HG03066 (cell line): ENCODE data around the gene FAM81A.
"Not testable (repeated sequence)": the region's sequence is repeated elsewhere in the genome, so short reads cannot be mapped to it uniquely, and the experiment has no call there.

Experiments used
- ATAC-seq: cut with Tn5 transposase; IDR thresholded peaks from one replicate; pipeline ENCODE4 v1.9.1; 2021; ENCODE audit warnings: low read depth; ENCODE audit not compliant: unreplicated experiment

Gene FAM81A

GRCh38 chr15:59437817-59438624 lies at the start of gene FAM81A:
Gene FAM81A, plus strand, starts transcription at chr15:59438186. Its CDS starts 20,441 bp downstream, at chr15:59458627.
- peak; percentile 64 for ATAC-seq

- ATAC-seq = no peak
These were observed 49.3 kb upstream of the FAM81A start for GRCh38 chr15:59388670-59389069.

- no peak for ATAC-seq
These were observed 45.7 kb upstream of the FAM81A start for GRCh38 chr15:59392299-59392698.

- ATAC-seq = no peak
These were observed 43.8 kb upstream of the FAM81A start for GRCh38 chr15:59394166-59394661.

- no peak for ATAC-seq
These were observed 41.8 kb upstream of the FAM81A start for GRCh38 chr15:59396211-59396610.

- no peak for ATAC-seq
These were observed 41.3 kb upstream of the FAM81A start for GRCh38 chr15:59396679-59397078.

GRCh38 chr15:59398220-59398619 lies 39.8 kb upstream of the FAM81A start:
- no peak for ATAC-seq

- peak; percentile 88 for ATAC-seq
These were observed 38.4 kb upstream of the FAM81A start for GRCh38 chr15:59399465-59400102.

- peak; percentile 20 for ATAC-seq
These were observed 37.7 kb upstream of the FAM81A start for GRCh38 chr15:59400103-59400813.

- ATAC-seq = not testable (repeated sequence)
These were observed 36.7 kb upstream of the FAM81A start for GRCh38 chr15:59401051-59401823.

- ATAC-seq = no peak
These were observed 36.0 kb upstream of the FAM81A start for GRCh38 chr15:59401824-59402569.

GRCh38 chr15:59405079-59405478 lies 32.9 kb upstream of the FAM81A start:
- ATAC-seq = no peak

GRCh38 chr15:59406446-59406845 lies 31.5 kb upstream of the FAM81A start:
- no peak for ATAC-seq

GRCh38 chr15:59407946-59408345 lies 30.0 kb upstream of the FAM81A start:
- ATAC-seq = no peak

- no peak for ATAC-seq
These were observed 27.5 kb upstream of the FAM81A start for GRCh38 chr15:59410391-59410896.

GRCh38 chr15:59413577-59413976 lies 24.4 kb upstream of the FAM81A start:
- no peak for ATAC-seq

- no peak for ATAC-seq
These were observed 21.2 kb upstream of the FAM81A start for GRCh38 chr15:59416816-59417215.

- ATAC-seq = no peak
These were observed 18.8 kb upstream of the FAM81A start for GRCh38 chr15:59419170-59419569.

- no peak for ATAC-seq
These were observed 17.9 kb upstream of the FAM81A start for GRCh38 chr15:59420108-59420507.
